GM18867 (cell line): Measurements from ENCODE around the gene TRDN.
"Not testable (repeated sequence)": the region's sequence is repeated elsewhere in the genome, so short reads cannot be mapped to it uniquely, and the experiment has no call there.

ENCODE experiments used
- ATAC-seq: cut with Tn5 transposase; IDR thresholded peaks from one replicate; pipeline ENCODE4 v1.9.1; 2021; ENCODE audit warnings: mild to moderate bottlenecking, moderate library complexity; ENCODE audit not compliant: unreplicated experiment

Gene TRDN

GRCh38 chr6:123635144-123635543 is 1.6 kb downstream of the TRDN start:
- ATAC-seq, result no peak

GRCh38 chr6:123632641-123633040 is 4.1 kb downstream of the TRDN start:
- ATAC-seq, result no peak

- ATAC-seq, result no peak
Measured at GRCh38 chr6:123629258-123629941, 7.3 kb downstream of the TRDN start.

- no peak for ATAC-seq
Measured at GRCh38 chr6:123625696-123626095, 11.1 kb downstream of the TRDN start.

- no peak for ATAC-seq
Measured at GRCh38 chr6:123622780-123623179, 14.0 kb downstream of the TRDN start.

GRCh38 chr6:123619156-123619555 is 17.6 kb downstream of the TRDN start:
- ATAC-seq, result no peak

GRCh38 chr6:123616942-123617341 is 19.8 kb downstream of the TRDN start:
- ATAC-seq, result no peak

GRCh38 chr6:123616016-123616415 is 20.7 kb downstream of the TRDN start:
- ATAC-seq, result no peak

- no peak for ATAC-seq
Measured at GRCh38 chr6:123610779-123611178, 26.0 kb downstream of the TRDN start.

GRCh38 chr6:123604067-123604466 is 32.7 kb downstream of the TRDN start:
- ATAC-seq, result no peak

- ATAC-seq, result peak; percentile 78
Measured at GRCh38 chr6:123598011-123598410, 38.7 kb downstream of the TRDN start.

- peak; percentile 64 for ATAC-seq
Measured at GRCh38 chr6:123594776-123595175, 42.0 kb downstream of the TRDN start.

- ATAC-seq, result no peak
Measured at GRCh38 chr6:123592426-123592825, 44.3 kb downstream of the TRDN start.

GRCh38 chr6:123589973-123590372 is 46.8 kb downstream of the TRDN start:
- ATAC-seq, result no peak

- ATAC-seq, result no peak
Measured at GRCh38 chr6:123589317-123589716, 47.4 kb downstream of the TRDN start.

- no peak for ATAC-seq
Measured at GRCh38 chr6:123588546-123588895, 48.2 kb downstream of the TRDN start.

GRCh38 chr6:123587838-123588545 is 48.8 kb downstream of the TRDN start:
- no peak for ATAC-seq

GRCh38 chr6:123587407-123587806 is 49.3 kb downstream of the TRDN start:
- not testable (repeated sequence) for ATAC-seq

- ATAC-seq, result no peak
Measured at GRCh38 chr6:123580331-123580730, 56.4 kb downstream of the TRDN start.

GRCh38 chr6:123575188-123575587 is 61.6 kb downstream of the TRDN start:
- ATAC-seq, result no peak

GRCh38 chr6:123570813-123571684 is 65.7 kb downstream of the TRDN start:
- no peak for ATAC-seq

GRCh38 chr6:123569575-123569974 is 67.2 kb downstream of the TRDN start:
- no peak for ATAC-seq
